ENCODE results near the gene CTNNB1.

DNA sequence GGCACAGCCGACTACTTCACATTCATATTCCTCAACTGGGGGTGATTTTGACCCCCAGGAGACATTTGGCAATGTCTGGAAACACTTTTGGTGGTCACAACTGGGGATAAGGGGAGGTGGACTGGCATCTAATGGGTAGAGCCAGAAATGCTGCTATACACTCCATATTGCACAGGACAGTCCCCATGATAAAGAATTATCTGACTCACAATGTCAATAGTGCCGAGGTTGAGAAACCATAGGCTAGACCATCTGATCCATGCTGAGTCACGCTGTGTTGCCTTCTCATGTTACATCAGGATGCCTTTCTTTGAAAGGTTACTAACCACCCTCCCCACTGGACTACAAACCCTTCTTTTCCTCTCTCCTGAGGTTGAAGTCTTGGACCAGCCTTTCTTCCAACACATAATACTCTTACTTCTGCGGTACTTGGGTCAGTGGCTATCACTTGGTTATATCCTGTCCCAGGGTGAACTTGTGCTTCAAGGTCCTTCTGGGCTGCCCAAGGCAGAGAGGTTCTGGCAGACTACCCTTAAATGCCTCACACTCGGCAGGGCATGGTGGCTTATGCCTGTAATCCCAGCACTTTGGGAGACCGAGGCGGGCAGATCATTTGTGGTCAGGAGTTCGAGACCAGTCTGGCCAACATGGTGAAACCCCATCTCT is 68.8 kb downstream of the CTNNB1 start:
- TF ChIP-seq, protein P1, sequence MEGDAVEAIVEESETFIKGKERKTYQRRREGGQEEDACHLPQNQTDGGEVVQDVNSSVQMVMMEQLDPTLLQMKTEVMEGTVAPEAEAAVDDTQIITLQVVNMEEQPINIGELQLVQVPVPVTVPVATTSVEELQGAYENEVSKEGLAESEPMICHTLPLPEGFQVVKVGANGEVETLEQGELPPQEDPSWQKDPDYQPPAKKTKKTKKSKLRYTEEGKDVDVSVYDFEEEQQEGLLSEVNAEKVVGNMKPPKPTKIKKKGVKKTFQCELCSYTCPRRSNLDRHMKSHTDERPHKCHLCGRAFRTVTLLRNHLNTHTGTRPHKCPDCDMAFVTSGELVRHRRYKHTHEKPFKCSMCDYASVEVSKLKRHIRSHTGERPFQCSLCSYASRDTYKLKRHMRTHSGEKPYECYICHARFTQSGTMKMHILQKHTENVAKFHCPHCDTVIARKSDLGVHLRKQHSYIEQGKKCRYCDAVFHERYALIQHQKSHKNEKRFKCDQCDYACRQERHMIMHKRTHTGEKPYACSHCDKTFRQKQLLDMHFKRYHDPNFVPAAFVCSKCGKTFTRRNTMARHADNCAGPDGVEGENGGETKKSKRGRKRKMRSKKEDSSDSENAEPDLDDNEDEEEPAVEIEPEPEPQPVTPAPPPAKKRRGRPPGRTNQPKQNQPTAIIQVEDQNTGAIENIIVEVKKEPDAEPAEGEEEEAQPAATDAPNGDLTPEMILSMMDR (conservative IDR thresholded peaks at IDR 0.05; ENCODE audit: low read depth, low read length): no peak
- TF ChIP-seq EZH2 (IDR thresholded peaks at IDR 0.05; ENCODE audit: borderline replicate concordance, low read depth, low read length, poor library complexity, severe bottlenecking): no peak
